ENCODE results near the gene GZMM.

DNA sequence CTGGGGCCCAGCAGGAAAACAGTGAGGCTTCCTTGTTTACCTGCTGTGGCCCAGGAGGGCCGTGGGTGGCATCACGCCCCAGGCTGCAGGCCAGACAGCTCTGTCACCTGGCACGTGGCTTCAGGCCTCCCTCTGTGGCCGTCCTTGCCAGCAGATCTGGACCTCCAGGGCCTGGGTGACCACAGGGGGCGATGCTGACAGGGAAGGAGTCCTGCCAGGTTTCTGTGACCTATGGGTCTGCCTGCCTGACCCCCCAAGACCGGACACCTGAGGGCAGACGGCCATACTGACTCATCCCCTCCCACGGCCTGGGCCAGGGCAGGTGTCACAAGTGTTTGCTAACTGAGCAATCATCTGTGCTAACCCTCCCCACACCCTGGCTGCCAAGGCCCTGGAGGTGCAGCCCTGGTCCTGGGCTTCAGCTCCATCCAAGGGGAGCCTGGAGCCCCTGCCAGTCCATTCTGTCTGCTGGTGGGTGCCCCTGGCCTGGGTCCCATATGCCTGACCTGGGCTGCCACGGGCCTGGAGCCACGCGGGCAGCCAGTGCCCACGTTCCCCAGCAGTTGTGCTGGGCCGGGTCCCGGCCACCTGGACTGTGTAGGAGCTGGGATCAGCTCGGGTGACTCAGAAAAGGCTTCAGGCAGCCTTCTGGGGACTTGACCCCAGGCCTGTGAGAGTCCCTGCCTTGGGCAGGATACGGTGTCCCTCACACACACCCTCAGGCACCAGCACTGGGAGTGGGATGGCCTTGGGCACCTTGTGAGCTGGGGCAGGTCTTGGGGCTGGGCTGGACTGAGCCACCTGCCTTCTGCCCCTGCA, 8.6 kb upstream of the GZMM start:
- TF ChIP-seq, protein P1, sequence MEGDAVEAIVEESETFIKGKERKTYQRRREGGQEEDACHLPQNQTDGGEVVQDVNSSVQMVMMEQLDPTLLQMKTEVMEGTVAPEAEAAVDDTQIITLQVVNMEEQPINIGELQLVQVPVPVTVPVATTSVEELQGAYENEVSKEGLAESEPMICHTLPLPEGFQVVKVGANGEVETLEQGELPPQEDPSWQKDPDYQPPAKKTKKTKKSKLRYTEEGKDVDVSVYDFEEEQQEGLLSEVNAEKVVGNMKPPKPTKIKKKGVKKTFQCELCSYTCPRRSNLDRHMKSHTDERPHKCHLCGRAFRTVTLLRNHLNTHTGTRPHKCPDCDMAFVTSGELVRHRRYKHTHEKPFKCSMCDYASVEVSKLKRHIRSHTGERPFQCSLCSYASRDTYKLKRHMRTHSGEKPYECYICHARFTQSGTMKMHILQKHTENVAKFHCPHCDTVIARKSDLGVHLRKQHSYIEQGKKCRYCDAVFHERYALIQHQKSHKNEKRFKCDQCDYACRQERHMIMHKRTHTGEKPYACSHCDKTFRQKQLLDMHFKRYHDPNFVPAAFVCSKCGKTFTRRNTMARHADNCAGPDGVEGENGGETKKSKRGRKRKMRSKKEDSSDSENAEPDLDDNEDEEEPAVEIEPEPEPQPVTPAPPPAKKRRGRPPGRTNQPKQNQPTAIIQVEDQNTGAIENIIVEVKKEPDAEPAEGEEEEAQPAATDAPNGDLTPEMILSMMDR (IDR thresholded peaks at IDR 0.05), result peak; percentile 23 to 44 (median 36)
- no peak for TF ChIP-seq POLR2A (IDR thresholded peaks at IDR 0.05)

Data from right lobe of liver (tissue), 4 donors.